Fibroblast of the conjunctiva (primary cell): ENCODE results near the gene CCDC15.
A peak's percentile ranks its signal among the peaks of the same experiment; 100 is the strongest.
"Not testable (repeated sequence)": the region's sequence is repeated elsewhere in the genome, so short reads cannot be mapped to it uniquely, and the experiment has no call there.

ENCODE experiments used
- DNase-seq: peaks from one replicate; pipeline ENCODE4 v3.0.0-alpha.2; 2010; ENCODE audit warnings: low read depth

The CCDC15 gene

GRCh38 chr11:124941703-124942102 lies 12.3 kb upstream of the CCDC15 start:
- DNase-seq, result no peak

- no peak for DNase-seq
Measured at GRCh38 chr11:124942466-124943253, 11.3 kb upstream of the CCDC15 start.

GRCh38 chr11:124943254-124943616 lies 10.8 kb upstream of the CCDC15 start:
- no peak for DNase-seq

- DNase-seq, result no peak
Measured at GRCh38 chr11:124943741-124944140, 10.3 kb upstream of the CCDC15 start.

GRCh38 chr11:124944565-124944964 lies 9.4 kb upstream of the CCDC15 start:
- DNase-seq, result no peak

- DNase-seq, result no peak
Measured at GRCh38 chr11:124945826-124946225, 8.2 kb upstream of the CCDC15 start.

- peak; percentile 6 for DNase-seq
Measured at GRCh38 chr11:124946735-124947141, 7.3 kb upstream of the CCDC15 start.

- DNase-seq, result no peak
Measured at GRCh38 chr11:124950601-124951330, 3.2 kb upstream of the CCDC15 start.

GRCh38 chr11:124951341-124951740 lies 2.7 kb upstream of the CCDC15 start:
- no peak for DNase-seq

GRCh38 chr11:124954590-124954955 lies 571 bp downstream of the CCDC15 start:
- DNase-seq, result no peak

- no peak for DNase-seq
Measured at GRCh38 chr11:124955035-124955434, 1.0 kb downstream of the CCDC15 start.

- DNase-seq, result peak; percentile 75
Measured at GRCh38 chr11:124961972-124962609, 8.1 kb downstream of the CCDC15 start.

- DNase-seq, result not testable (repeated sequence)
Measured at GRCh38 chr11:124968197-124968596, 14.2 kb downstream of the CCDC15 start.

GRCh38 chr11:124970925-124971324 lies 16.9 kb downstream of the CCDC15 start:
- DNase-seq, result no peak

GRCh38 chr11:124971810-124972209 lies 17.8 kb downstream of the CCDC15 start:
- no peak for DNase-seq

- no peak for DNase-seq
Measured at GRCh38 chr11:124976531-124976930, 22.5 kb downstream of the CCDC15 start.

- DNase-seq, result no peak
Measured at GRCh38 chr11:124977006-124977405, 23.0 kb downstream of the CCDC15 start.

GRCh38 chr11:124978316-124978715 lies 24.3 kb downstream of the CCDC15 start:
- no peak for DNase-seq

GRCh38 chr11:124982043-124982442 lies 28.0 kb downstream of the CCDC15 start:
- DNase-seq, result no peak

- no peak for DNase-seq
Measured at GRCh38 chr11:124983674-124984511, 29.9 kb downstream of the CCDC15 start.

- DNase-seq, result no peak
Measured at GRCh38 chr11:124984512-124984854, 30.5 kb downstream of the CCDC15 start.

- no peak for DNase-seq
Measured at GRCh38 chr11:124987096-124987495, 33.1 kb downstream of the CCDC15 start.
